MG63 (cell line): Measurements from ENCODE around the gene PHTF1. TPM values are rescaled to one million over a fixed set of nuclear protein-coding genes. Genes with fewer than 3 reads are reported as not detected.
"Not testable (repeated sequence)": the region's sequence is repeated elsewhere in the genome, so short reads cannot be mapped to it uniquely, and the experiment has no call there.

Experiments
- DNase-seq: peaks from one replicate; pipeline ENCODE4 v3.0.0-alpha.2; 2020
- H3K27me3 ChIP-seq: fragments of 250-450 bp; sonication (Bioruptor Pico); 2 replicates; pipeline ENCODE4 v1.5.1; 2020; ENCODE audit warnings: mild to moderate bottlenecking, moderate library complexity
- H3K36me3 ChIP-seq: fragments of 250-450 bp; sonication (Bioruptor Pico); 2 replicates; pipeline ENCODE4 v1.5.1; 2020; ENCODE audit warnings: mild to moderate bottlenecking, moderate library complexity
- H3K4me3 ChIP-seq: fragments of 250-450 bp; sonication (Bioruptor Pico); 2 replicates; pipeline ENCODE4 v1.5.1; 2020; ENCODE audit warnings: mild to moderate bottlenecking, moderate library complexity
- H3K9me3 ChIP-seq: fragments of 250-450 bp; sonication (Bioruptor Pico); 2 replicates; pipeline ENCODE4 v1.5.1; 2020; ENCODE audit warnings: mild to moderate bottlenecking, moderate library complexity
- total RNA-seq: library from RNA; depleted of rRNA; stranded (reverse); fragments of >200 nt; shearing (Covaris generic); gene quantifications from 2 replicates; pipeline ENCODE4 v1.2.3, GENCODE V29; 2014; ENCODE audit warnings: low replicate concordance

The PHTF1 gene
- total RNA-seq, 1 experiment from 2014 or later: 25.0 TPM

DNA sequence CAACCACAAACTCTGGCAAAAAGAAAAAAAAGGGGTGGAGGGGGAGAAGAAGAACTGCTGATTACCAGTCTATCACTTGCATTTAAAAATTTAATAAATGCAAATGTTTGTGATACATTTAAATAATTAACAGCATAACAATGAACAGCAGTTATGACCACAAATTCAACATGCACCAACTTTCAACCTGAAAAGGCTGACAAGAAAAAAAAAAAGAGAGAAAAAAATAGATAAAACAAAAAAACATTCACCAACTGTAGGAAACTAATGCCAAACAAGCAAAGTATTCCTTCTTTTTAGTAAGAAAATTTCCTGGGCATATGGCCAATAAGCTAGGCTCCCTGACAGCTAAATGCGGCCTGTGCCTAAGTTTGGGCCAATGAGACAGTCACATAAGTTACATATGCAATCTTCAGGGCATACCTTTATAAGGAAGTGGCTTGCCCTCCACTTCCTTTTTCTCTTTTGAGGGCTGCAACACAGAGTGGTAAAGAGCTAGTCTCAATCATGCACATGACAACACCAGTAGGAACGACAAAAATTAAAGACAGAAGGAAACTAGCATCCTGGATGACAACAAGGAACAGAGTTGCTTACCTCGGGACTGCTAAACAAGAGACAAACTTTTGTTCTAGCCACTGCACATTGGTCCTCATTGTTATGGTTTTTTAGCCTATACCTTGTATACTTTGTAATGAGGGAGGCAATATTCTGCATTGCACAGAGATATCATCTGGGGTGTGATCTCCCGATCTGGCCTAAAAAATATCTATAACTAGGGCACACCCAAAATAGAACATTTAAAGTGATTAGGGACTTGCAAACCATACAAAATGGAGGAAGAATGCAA lies 24.2 kb upstream of the PHTF1 start:
- Histone ChIP-seq H3K36me3 (no peaks in the 10 kb centered on the region; the same call in none of the 2 replicates), H3K9me3 (no peaks in the 10 kb centered on the region), H3K4me3 (no peak overlapping the region), H3K27me3 (no peaks in the 10 kb centered on the region)
- peak; percentile 64 for DNase-seq

DNA sequence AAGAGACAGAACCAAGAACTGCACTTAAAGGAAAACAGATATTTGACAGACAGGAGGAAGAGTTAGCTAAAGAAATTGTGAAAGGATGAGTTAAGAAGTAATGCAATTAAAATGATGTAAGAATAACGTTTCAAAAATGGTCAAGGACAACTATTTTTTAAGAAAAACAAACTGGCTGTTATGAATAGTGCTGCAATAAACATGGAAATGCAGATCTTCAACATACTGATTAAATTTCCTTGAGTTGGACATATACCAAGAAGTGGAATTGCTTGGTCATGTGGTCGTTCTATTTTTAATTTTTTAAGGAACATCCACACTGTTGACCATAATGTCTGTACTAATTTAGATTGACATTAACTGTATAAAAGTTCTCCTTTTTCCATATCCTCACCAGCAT lies 23.1 kb upstream of the PHTF1 start:
- Histone ChIP-seq H3K36me3 (no peaks in the 10 kb centered on the region; the same call in 1 of the 2 replicates), H3K9me3 (no peaks in the 10 kb centered on the region), H3K27me3 (no peaks in the 10 kb centered on the region), H3K4me3 (no peak overlapping the region)
- no peak for DNase-seq

DNA sequence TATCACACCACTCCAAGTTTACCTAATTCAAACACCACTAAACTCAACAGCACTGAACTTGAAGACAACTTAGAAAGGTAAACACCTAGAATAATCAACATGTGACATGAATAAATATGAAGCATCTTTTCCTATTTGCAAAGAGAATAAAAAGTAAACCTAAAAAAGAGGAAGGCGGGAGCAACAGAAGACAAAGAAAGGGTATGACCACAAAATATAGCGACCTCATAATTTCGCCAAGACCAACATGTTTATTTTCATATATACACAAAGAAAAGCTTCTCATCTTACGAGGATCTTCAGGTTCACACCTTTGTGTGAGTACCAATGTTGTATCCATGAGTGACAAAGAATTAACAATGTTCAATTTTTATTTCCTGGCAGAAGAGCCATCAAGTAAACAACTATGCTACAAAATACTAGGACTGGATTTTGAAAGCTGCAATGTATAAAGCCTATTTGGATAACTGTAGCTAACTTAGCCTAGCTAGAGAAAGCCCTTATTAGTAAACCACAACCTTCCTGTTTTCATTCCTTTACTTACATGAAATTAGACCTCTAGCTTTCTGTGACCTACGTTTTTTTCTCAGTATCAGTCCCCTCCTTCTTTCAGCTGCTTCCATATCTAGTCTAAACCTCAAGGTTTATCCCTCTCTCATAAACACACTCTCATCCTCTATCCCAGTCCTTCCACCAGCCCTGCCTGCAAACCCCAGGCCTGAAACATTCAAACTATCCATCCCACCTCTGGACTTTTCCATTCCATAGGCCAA lies 21.3 kb upstream of the PHTF1 start:
- Histone ChIP-seq H3K36me3 (no peaks in the 10 kb centered on the region), H3K9me3 (no peaks in the 10 kb centered on the region)
- DNase-seq: no peak

DNA sequence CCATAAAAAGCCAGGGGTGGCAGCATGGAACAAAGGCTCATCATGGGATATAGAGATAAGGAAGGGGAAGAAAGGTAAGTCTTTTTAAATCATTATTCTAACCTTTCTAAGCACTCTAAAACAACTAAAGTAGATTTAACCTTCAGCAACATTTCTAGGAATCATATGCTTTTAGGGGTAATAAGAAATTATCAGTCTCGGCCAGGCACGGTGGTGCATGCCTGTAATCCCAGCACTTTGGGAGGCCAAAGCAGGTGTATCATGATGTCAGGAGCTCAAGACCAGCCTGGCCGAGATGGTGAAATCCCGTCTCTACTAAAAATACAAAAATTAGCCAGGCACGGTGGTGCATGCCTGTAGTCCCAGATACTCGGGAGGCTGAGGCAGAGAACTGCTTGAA lies 20.3 kb upstream of the PHTF1 start:
- no peak for DNase-seq
- Histone ChIP-seq H3K4me3 (no peak overlapping the region), H3K36me3 (no peaks in the 10 kb centered on the region), H3K9me3 (no peaks in the 10 kb centered on the region), H3K27me3 (no peaks in the 10 kb centered on the region)

More for the DNA sequence above, 21.3 kb upstream of the PHTF1 start:
- no peak overlapping the region for H3K4me3 ChIP-seq
- H3K27me3 ChIP-seq: no peaks in the 10 kb centered on the region

DNA sequence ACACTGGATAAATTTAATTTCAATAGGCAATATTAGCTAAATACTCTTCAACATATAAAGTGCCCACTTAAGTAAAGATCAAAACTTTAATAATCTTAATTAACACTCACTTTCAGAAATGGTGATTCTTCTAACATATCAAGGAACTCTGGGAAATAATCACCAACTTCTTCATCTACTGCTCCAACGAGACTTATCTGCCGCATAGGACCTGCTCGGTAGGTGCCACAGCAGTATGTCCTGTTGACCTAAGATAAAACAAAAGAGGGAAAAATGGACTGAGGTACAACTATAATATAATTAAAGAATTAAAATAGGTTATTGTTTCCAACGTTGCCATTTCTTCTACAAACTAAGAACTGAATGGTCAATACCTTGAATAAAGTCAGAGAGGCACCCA lies 18.3 kb upstream of the PHTF1 start:
- Histone ChIP-seq H3K4me3 (no peak overlapping the region), H3K9me3 (no peaks in the 10 kb centered on the region), H3K36me3 (peaks cover 3% of the 10 kb centered on the region; the same call in 1 of the 2 replicates), H3K27me3 (no peaks in the 10 kb centered on the region)
- DNase-seq: no peak

DNA sequence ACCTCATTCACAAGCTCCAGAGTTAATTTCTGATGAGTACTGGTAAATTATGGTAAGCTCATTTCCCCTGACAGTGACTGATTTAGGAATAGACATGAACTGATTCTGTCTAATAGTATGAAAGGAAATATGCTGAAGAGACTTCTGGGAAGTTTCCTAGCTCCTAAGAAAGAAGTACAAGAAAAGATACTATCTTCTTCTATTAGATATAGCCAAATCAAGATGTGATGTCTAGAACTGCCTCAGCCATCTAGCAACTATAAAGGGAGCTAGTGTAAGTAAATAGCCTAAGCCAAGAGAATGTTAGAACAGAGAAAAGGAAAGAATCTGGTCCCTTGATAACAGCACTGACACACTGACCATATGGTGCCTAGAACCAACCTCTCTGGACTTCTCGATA lies 10.7 kb upstream of the PHTF1 start:
- no peaks in the 10 kb centered on the region for H3K9me3 ChIP-seq
- no peak overlapping the region for H3K4me3 ChIP-seq
- H3K27me3 ChIP-seq: no peaks in the 10 kb centered on the region
- no peak for DNase-seq
- H3K36me3 ChIP-seq: peaks cover 5% of the 10 kb centered on the region; the same call in 1 of the 2 replicates

DNA sequence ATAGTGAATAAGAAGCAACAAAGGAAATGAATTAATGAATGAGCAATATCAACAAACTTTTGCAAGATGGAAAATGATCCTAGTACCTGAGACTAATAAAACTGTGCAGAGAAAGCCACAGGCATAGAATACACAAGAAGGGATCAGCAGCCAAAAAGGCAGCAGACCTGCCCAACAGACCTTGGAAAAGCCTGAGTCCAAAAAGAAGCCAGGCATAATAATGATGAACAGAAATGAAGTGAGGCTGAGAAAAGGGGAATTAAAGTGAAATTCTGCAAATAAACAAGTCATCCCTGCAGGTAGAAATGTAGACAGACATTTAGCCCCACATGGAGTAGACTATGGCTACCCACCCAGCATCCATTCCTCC lies 10.3 kb upstream of the PHTF1 start:
- H3K4me3 ChIP-seq: no peak overlapping the region
- H3K9me3 ChIP-seq: no peaks in the 10 kb centered on the region
- no peak for DNase-seq
- H3K27me3 ChIP-seq: no peaks in the 10 kb centered on the region
- peaks cover 5% of the 10 kb centered on the region; the same call in 1 of the 2 replicates for H3K36me3 ChIP-seq

DNA sequence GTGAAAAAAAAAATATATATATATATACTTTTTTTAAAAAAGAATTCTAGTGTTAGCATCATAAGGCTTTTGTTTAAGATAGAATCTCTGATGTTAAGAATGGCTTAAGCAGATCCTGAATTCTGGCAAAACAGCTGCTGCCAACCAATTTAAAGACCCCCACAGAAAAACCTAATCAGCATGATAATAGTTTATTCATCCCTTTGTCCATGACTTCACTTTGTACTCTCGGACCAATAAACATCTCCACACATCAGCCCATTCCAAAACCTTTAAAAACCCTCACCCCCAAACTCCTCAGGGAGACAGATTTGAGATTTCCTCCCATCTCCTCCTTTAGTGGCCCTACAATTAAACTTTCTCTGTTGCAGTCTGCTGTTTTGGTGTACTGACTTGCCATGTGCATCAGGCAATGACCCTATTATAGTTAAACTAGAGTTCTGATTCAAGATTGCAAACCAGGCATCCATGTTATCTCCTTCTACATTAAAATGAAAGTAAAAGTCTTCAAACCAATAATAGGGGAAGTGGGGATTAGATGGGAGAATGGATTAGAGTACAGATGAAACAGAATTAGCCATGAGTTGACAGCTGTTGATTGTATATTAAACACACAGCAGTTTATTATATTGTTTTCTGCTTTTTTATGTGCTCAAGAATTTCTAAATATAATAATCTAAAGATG lies 9.8 kb upstream of the PHTF1 start:
- Histone ChIP-seq H3K27me3 (no peaks in the 10 kb centered on the region), H3K4me3 (no peak overlapping the region), H3K9me3 (no peaks in the 10 kb centered on the region), H3K36me3 (peaks cover 5% of the 10 kb centered on the region; the same call in 1 of the 2 replicates)
- no peak for DNase-seq

DNA sequence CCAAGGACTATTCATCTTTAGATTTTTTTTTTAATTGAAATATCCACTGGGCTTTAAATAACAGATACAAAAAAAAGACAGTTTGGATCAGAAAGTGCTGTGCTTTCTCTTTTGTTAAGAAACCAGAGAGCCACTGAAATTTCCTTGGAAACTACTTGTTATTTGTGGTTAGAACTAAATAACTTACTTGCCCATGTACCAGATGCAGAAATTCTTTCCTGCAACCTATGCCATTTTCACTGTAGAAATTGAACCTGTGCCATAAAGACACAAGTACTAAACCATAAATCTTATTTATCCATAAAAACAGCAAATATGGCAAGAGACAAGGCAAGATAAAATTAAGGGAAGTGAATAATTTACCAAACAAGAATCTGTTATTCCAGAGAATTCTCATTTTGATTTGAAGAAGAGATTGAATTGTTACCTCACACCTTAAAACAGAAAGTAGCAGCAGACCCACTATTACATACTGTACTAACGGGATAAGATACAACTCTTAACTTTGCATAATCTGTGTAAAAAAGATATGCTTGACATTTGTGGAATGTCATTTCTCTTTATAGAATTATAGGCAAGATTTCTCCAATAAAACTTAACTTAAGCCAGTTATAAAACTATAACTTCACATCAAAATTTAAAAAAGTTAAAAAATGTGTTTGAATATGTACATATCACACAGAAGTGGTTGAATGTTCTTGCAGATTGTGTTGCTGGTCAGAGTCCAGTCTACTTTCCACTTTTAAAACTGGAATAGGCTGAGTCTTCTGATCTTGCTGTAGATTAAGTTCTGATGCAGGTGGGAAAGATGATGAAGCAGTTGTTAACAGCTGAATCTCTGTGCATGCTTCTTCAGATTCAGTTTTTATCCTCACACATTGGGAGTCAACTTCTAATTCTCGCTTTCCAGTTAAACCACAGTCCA lies 6.3 kb upstream of the PHTF1 start:
- DNase-seq: no peak
- Histone ChIP-seq H3K4me3 (no peak overlapping the region), H3K27me3 (no peaks in the 10 kb centered on the region)

DNA sequence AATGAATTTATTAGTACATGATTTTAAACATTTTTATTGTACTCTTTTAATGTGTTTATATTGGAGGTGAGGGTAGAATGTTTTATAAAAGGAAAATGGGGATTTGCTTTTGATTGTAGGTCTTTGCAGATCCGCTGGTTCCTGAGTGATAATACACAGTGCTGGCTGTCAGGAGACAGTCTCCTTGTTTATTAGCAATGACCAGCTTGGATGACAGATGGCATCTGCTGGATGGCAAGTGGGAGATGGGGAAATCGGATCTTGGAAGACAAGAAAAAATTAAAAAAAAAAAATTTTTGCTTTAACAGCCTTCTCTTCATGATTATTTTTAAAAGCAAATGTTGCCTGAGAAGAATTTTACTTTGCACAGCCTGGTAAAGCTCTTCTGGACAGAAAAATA lies 4.4 kb upstream of the PHTF1 start:
- Histone ChIP-seq H3K9me3 (no peaks in the 10 kb centered on the region), H3K4me3 (no peak overlapping the region), H3K36me3 (peaks cover 5% of the 10 kb centered on the region; the same call in 1 of the 2 replicates), H3K27me3 (no peaks in the 10 kb centered on the region)
- DNase-seq: no peak

More for the DNA sequence above, 6.3 kb upstream of the PHTF1 start:
- peaks cover 2% of the 10 kb centered on the region; the same call in 1 of the 2 replicates for H3K36me3 ChIP-seq
- H3K9me3 ChIP-seq: no peaks in the 10 kb centered on the region

DNA sequence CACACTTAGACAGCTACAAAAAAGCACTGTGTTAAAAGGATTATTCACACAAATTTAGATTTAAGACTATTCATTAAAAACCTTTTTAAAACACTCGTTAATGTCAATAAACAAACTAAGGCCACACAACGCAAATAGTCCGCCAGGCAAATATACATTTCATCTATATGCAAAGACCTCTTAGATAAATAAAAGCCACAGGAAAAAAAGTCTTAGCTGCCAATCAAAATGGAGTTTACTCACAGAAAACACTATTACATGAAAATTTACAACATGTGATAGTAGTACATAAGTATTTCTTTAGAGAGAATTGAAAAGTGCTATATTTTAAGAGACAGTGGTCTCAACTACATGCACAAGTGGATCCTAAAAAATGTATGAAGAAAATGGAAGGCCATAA lies 2.7 kb upstream of the PHTF1 start:
- Histone ChIP-seq H3K4me3 (no peak overlapping the region), H3K9me3 (no peaks in the 10 kb centered on the region), H3K36me3 (peaks cover 14% of the 10 kb centered on the region), H3K27me3 (no peaks in the 10 kb centered on the region)
- no peak for DNase-seq

DNA sequence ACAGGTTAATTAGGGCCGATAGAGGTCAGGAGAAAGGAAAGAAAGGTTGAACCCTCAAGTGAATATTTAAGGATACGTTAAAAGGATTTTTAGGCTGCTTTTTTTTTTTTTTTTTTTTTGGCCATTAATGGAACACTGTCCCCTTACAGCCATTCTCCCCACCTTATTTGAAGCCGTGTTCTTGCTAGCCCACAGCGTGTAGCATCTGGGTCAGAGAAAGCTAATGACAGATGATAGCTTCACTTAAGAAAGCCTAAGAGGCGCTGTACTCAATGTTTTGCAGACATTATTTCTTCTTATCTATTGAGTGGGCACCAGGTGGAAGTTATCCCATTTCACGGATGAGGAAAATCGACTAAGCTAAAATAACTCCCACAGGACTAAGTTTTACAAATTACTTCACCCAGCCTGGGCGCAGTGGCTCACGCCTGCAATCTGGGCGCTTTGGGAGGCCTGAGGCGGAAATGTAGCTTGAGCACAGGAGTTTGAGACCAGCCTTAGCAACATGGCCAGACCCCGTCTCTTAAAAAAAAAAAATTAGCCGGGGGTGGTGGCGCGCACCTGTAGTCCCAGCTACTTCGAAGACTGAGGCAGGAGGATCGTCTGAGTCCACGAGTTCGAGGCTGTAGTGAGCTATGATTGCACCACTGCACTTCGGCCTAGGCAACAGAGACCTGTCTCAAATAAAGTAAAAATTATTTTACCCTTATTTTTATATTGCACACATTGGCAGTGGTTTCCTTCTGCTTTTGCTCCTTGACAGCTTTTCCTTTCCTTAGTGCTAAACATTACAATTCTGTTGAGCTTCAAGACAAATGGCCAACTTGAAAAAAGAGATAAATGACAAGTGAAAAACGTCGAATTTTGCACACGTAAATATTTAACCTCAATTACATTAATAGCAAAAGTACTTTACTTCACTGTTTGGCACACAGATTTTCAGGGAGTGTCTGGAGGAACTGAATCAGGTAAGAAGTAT lies 1.1 kb upstream of the PHTF1 start:
- Histone ChIP-seq H3K27me3 (no peaks in the 10 kb centered on the region), H3K36me3 (peaks cover 25% of the 10 kb centered on the region), H3K9me3 (no peaks in the 10 kb centered on the region), H3K4me3 (peak overlapping the region; percentile 85)
- no peak for DNase-seq

DNA sequence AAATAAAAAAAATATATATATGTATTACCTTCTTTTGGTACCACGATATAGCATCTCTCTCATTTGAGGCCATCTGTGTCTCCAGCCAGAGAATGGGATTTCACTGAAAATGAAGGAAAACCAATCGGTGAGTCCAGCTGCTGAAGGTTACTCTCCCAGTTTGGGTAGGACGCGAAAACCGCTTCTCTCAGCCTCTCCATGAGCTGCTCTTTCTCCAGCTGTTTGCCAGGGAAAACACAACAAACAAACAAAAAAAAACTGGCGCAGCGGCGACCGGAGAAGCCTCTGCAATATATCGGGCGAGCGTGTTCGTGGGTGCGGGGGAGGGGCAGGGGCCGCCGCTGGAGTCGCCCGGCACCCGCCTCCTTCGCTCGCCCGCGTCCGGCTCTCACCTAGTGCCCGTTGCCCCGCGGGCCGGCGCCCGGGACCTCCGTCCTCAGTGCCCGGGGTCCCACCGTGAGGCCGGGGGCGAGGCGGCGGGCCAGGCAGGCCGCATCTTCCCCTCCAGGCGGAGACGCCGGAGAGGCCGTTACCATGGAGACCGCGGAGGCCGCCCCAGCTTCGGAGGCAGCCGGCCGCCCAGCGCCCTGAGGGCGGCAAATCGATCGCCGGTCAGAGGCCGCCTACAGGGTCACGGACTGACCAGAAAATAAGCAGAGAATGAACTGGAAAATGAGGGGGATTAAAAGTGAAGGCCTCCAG lies 504 bp downstream of the PHTF1 start:
- no peaks in the 10 kb centered on the region for H3K27me3 ChIP-seq
- peak overlapping the region; percentile 85 for H3K4me3 ChIP-seq
- H3K36me3 ChIP-seq: peaks cover 36% of the 10 kb centered on the region
- peak; percentile 78 for DNase-seq
- H3K9me3 ChIP-seq: no peaks in the 10 kb centered on the region

DNA sequence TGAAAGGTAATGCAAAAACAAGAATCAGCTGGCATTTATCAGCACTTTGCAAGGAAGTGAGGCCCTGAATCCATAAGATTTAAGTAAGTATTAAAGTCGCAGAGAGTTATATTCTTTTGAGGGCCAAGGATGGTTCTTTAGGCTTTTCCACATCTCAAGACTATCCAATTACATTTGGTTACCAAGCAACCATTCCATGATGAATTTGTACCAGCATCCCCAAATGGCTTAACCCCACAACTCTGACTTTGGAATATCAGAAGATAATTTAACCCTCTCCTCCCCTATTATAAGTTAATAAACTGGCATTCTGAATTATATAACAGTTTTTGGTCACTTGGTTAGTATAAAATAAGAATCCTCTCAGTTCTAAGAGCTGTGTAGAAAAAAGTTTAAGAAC lies 2.8 kb downstream of the PHTF1 start:
- DNase-seq: no peak
- Histone ChIP-seq H3K36me3 (peaks cover 48% of the 10 kb centered on the region), H3K27me3 (no peaks in the 10 kb centered on the region), H3K4me3 (no peak overlapping the region; the same call in 1 of the 2 replicates), H3K9me3 (no peaks in the 10 kb centered on the region)

DNA sequence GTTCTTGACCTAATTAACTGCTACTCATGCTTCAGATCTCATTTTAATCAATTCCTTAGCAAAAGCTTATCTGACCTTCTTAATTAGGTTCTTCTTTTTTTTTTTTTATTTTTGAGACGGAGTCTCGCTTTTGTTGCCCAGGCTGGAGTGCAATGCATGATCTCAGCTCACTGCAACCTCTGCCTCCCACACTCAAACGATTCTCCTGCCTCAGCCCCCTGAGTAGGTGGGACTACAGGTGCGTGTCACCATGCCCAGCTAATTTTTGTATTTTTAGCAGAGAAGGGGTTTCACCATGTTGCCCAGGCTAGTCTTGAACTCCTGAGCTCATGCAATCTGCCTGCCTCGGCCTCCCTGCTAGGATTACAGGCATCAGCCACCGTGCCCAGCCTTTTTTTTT lies 6.0 kb downstream of the PHTF1 start:
- H3K36me3 ChIP-seq: peaks cover 50% of the 10 kb centered on the region

More for the DNA sequence above, 6.0 kb downstream of the PHTF1 start:
- H3K4me3 ChIP-seq, DNase-seq, H3K27me3 ChIP-seq, H3K9me3 ChIP-seq: not testable (repeated sequence)
